GM12872 (cell line): Measurements from ENCODE around the gene HBG2.

Source experiments
- TF ChIP-seq, protein P1 (sequence below): IDR thresholded peaks from 3 replicates; pipeline ENCODE4 v1.5.1; 2011; ENCODE audit warnings: low read depth, mild to moderate bottlenecking, low read length, moderate library complexity; ENCODE audit not compliant: insufficient read depth

HBG2 gene

GRCh38 chr11:5203366-5203765 lies 51.2 kb downstream of the HBG2 start:
- TF ChIP-seq, protein P1, sequence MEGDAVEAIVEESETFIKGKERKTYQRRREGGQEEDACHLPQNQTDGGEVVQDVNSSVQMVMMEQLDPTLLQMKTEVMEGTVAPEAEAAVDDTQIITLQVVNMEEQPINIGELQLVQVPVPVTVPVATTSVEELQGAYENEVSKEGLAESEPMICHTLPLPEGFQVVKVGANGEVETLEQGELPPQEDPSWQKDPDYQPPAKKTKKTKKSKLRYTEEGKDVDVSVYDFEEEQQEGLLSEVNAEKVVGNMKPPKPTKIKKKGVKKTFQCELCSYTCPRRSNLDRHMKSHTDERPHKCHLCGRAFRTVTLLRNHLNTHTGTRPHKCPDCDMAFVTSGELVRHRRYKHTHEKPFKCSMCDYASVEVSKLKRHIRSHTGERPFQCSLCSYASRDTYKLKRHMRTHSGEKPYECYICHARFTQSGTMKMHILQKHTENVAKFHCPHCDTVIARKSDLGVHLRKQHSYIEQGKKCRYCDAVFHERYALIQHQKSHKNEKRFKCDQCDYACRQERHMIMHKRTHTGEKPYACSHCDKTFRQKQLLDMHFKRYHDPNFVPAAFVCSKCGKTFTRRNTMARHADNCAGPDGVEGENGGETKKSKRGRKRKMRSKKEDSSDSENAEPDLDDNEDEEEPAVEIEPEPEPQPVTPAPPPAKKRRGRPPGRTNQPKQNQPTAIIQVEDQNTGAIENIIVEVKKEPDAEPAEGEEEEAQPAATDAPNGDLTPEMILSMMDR: no peak
